ENCODE results near the gene TMEM132C. TPM values are rescaled to one million over a fixed set of nuclear protein-coding genes. Genes with fewer than 3 reads are reported as not detected.

Gene TMEM132C
- total and polyA plus RNA-seq, 2 of the 13 experiments (the other 11 are each of a cell fraction or from before 2014, with no cell fraction given): not detected

- in situ Hi-C loops (cut with HindIII; ENCODE audit: extremely low pct_ligation_motif_present, low pct_unique_long_range_greater_than_20kb) (no loop called here), intact Hi-C loops (cut with micrococcal nuclease; ENCODE audit: unreplicated experiment) (no loop called here)
- FAIRE-seq: no peak
- no peak for ATAC-seq
- Histone ChIP-seq H3K9ac (ENCODE audit: insufficient read depth, low read depth, low read length) (no peak overlapping the region), H3K4me1 (ENCODE audit: insufficient read depth, low read length) (no peaks in the 10 kb centered on the region), H3K4me3 (replicated peaks in 1 of 3; ENCODE audit: insufficient read depth in 1 of 3, low read depth in 2 of 3, low read length in 3 of 3) (no peak overlapping the region), H3K4me2 (ENCODE audit: low read depth, low read length) (no peak overlapping the region), H3K9me3 (ENCODE audit: low read length) (no peaks in the 10 kb centered on the region), H3K79me2 (ENCODE audit: insufficient read depth, low read length) (no peaks in the 10 kb centered on the region), H3K27ac (ENCODE audit: extremely low read length, insufficient read depth, low read length) (no peak overlapping the region), H2AFZ (ENCODE audit: low read length) (no peak overlapping the region), H3K36me3 (replicated peaks in 1 of 2; ENCODE audit: control insufficient read depth in 1 of 2, insufficient read depth in 2 of 2, low read length in 2 of 2) (no peaks in the 10 kb centered on the region), H3K27me3 (ENCODE audit: control insufficient read depth in 1 of 2, insufficient read depth in 2 of 2, low read length in 2 of 2) (no peaks in the 10 kb centered on the region), H4K20me1 (ENCODE audit: insufficient read depth, low read length) (no peaks in the 10 kb centered on the region)
- no peak for DNase-seq (ENCODE audit: low spot score)
- 0% methylated on average over 2 of the region's 4 CpGs for WGBS (ENCODE audit: low lambda C conversion rate)
- BruUV-seq (replicated peaks): no TSS peak
- ChIA-PET CTCF (ENCODE audit: low intra/inter-chr PET ratio, low total read pairs) (no interaction called here), POLR2A (no interaction called here)
- no peak for TF ChIP-seq CCAR2 (optimal IDR thresholded peaks at IDR 0.05; ENCODE audit: low read depth, low read length)
- no peak for TF ChIP-seq POLR2G (IDR thresholded peaks at IDR 0.05; ENCODE audit: low read depth, low read length)
- no peak for TF ChIP-seq TP53 (CRISPR knock-in tag; conservative IDR thresholded peaks at IDR 0.05)
- TF ChIP-seq HHEX (CRISPR knock-in tag; IDR thresholded peaks at IDR 0.05): no peak
- TF ChIP-seq, protein P1, sequence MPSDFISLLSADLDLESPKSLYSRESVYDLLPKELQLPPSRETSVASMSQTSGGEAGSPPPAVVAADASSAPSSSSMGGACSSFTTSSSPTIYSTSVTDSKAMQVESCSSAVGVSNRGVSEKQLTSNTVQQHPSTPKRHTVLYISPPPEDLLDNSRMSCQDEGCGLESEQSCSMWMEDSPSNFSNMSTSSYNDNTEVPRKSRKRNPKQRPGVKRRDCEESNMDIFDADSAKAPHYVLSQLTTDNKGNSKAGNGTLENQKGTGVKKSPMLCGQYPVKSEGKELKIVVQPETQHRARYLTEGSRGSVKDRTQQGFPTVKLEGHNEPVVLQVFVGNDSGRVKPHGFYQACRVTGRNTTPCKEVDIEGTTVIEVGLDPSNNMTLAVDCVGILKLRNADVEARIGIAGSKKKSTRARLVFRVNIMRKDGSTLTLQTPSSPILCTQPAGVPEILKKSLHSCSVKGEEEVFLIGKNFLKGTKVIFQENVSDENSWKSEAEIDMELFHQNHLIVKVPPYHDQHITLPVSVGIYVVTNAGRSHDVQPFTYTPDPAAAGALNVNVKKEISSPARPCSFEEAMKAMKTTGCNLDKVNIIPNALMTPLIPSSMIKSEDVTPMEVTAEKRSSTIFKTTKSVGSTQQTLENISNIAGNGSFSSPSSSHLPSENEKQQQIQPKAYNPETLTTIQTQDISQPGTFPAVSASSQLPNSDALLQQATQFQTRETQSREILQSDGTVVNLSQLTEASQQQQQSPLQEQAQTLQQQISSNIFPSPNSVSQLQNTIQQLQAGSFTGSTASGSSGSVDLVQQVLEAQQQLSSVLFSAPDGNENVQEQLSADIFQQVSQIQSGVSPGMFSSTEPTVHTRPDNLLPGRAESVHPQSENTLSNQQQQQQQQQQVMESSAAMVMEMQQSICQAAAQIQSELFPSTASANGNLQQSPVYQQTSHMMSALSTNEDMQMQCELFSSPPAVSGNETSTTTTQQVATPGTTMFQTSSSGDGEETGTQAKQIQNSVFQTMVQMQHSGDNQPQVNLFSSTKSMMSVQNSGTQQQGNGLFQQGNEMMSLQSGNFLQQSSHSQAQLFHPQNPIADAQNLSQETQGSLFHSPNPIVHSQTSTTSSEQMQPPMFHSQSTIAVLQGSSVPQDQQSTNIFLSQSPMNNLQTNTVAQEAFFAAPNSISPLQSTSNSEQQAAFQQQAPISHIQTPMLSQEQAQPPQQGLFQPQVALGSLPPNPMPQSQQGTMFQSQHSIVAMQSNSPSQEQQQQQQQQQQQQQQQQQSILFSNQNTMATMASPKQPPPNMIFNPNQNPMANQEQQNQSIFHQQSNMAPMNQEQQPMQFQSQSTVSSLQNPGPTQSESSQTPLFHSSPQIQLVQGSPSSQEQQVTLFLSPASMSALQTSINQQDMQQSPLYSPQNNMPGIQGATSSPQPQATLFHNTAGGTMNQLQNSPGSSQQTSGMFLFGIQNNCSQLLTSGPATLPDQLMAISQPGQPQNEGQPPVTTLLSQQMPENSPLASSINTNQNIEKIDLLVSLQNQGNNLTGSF (CRISPR knock-in tag; IDR thresholded peaks at IDR 0.05): no peak
- TF ChIP-seq NR1H2 (CRISPR knock-in tag; IDR thresholded peaks at IDR 0.05; ENCODE audit: borderline replicate concordance, low read depth): no peak
- TF ChIP-seq, protein P2, sequence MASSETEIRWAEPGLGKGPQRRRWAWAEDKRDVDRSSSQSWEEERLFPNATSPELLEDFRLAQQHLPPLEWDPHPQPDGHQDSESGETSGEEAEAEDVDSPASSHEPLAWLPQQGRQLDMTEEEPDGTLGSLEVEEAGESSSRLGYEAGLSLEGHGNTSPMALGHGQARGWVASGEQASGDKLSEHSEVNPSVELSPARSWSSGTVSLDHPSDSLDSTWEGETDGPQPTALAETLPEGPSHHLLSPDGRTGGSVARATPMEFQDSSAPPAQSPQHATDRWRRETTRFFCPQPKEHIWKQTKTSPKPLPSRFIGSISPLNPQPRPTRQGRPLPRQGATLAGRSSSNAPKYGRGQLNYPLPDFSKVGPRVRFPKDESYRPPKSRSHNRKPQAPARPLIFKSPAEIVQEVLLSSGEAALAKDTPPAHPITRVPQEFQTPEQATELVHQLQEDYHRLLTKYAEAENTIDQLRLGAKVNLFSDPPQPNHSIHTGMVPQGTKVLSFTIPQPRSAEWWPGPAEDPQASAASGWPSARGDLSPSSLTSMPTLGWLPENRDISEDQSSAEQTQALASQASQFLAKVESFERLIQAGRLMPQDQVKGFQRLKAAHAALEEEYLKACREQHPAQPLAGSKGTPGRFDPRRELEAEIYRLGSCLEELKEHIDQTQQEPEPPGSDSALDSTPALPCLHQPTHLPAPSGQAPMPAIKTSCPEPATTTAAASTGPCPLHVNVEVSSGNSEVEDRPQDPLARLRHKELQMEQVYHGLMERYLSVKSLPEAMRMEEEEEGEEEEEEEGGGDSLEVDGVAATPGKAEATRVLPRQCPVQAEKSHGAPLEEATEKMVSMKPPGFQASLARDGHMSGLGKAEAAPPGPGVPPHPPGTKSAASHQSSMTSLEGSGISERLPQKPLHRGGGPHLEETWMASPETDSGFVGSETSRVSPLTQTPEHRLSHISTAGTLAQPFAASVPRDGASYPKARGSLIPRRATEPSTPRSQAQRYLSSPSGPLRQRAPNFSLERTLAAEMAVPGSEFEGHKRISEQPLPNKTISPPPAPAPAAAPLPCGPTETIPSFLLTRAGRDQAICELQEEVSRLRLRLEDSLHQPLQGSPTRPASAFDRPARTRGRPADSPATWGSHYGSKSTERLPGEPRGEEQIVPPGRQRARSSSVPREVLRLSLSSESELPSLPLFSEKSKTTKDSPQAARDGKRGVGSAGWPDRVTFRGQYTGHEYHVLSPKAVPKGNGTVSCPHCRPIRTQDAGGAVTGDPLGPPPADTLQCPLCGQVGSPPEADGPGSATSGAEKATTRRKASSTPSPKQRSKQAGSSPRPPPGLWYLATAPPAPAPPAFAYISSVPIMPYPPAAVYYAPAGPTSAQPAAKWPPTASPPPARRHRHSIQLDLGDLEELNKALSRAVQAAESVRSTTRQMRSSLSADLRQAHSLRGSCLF (CRISPR knock-in tag; IDR thresholded peaks at IDR 0.05; ENCODE audit: borderline replicate concordance): no peak
- no peak for TF ChIP-seq ZNF629 (CRISPR knock-in tag; conservative IDR thresholded peaks at IDR 0.05)
- no peak for TF ChIP-seq ZZZ3 (CRISPR knock-in tag; IDR thresholded peaks at IDR 0.05; ENCODE audit: borderline replicate concordance)
- TF ChIP-seq ZNF556 (CRISPR knock-in tag; IDR thresholded peaks at IDR 0.05; ENCODE audit: borderline replicate concordance): no peak
- TF ChIP-seq ZNF589 (CRISPR knock-in tag; conservative IDR thresholded peaks at IDR 0.05): no peak
- no peak for TF ChIP-seq SIX1 (CRISPR knock-in tag; IDR thresholded peaks at IDR 0.05; ENCODE audit: borderline replicate concordance)
- no peak for TF ChIP-seq SNAPC5 (CRISPR knock-in tag; IDR thresholded peaks at IDR 0.05; ENCODE audit: borderline replicate concordance)
- no peak for TF ChIP-seq ZNF549 (CRISPR knock-in tag; IDR thresholded peaks at IDR 0.05)
These were observed 426.1 kb downstream of the TMEM132C start for GRCh38 chr12:128693115-128693514.
